Measurements from ENCODE around the gene ATRNL1. TPM values are rescaled to one million over a fixed set of nuclear protein-coding genes. Genes with fewer than 3 reads are reported as not detected.
"Not testable (repeated sequence)": the region's sequence is repeated elsewhere in the genome, so short reads cannot be mapped to it uniquely, and the experiment has no call there.

Gene ATRNL1
- polyA plus RNA-seq, 1 donor from 2014 or later: 2.5 TPM

GRCh38 chr10:115802911-115803310 lies 709.7 kb downstream of the ATRNL1 start:
- peaks cover 1% of the 10 kb centered on the region for H3K36me3 Mint-ChIP-seq
- H3K27ac Mint-ChIP-seq: no peak overlapping the region
- H3K9me3 Mint-ChIP-seq: peaks cover 0 to 6% (median 3%) of the 10 kb centered on the region in 3 donors
- no peak overlapping the region for H3K4me3 Mint-ChIP-seq
- H3K27me3 Mint-ChIP-seq: no peaks in the 10 kb centered on the region
- no peaks in the 10 kb centered on the region for H3K4me1 Mint-ChIP-seq

- H3K9me3 Mint-ChIP-seq: peaks cover 0 to 7% (median 1%) of the 10 kb centered on the region in 3 donors
Measured at GRCh38 chr10:115814542-115814941, 721.4 kb downstream of the ATRNL1 start.

GRCh38 chr10:115818012-115818411 lies 724.8 kb downstream of the ATRNL1 start:
- H3K9me3 Mint-ChIP-seq: peaks cover 0 to 7% (median 4%) of the 10 kb centered on the region in 3 donors
- H3K27ac Mint-ChIP-seq: no peak overlapping the region
- H3K4me3 Mint-ChIP-seq: no peak overlapping the region
- H3K4me1 Mint-ChIP-seq: no peaks in the 10 kb centered on the region
- H3K27me3 Mint-ChIP-seq: no peaks in the 10 kb centered on the region
- H3K36me3 Mint-ChIP-seq: no peaks in the 10 kb centered on the region

More at GRCh38 chr10:115814542-115814941, 721.4 kb downstream of the ATRNL1 start:
- H3K27ac Mint-ChIP-seq: no peak overlapping the region
- no peak overlapping the region for H3K4me3 Mint-ChIP-seq
- no peaks in the 10 kb centered on the region for H3K27me3 Mint-ChIP-seq
- H3K4me1 Mint-ChIP-seq: no peaks in the 10 kb centered on the region
- H3K36me3 Mint-ChIP-seq: no peaks in the 10 kb centered on the region

GRCh38 chr10:115826396-115826795 lies 733.2 kb downstream of the ATRNL1 start:
- H3K4me1 Mint-ChIP-seq: no peaks in the 10 kb centered on the region
- H3K36me3 Mint-ChIP-seq: no peaks in the 10 kb centered on the region
- no peaks in the 10 kb centered on the region for H3K27me3 Mint-ChIP-seq
- no peak overlapping the region for H3K27ac Mint-ChIP-seq
- H3K4me3 Mint-ChIP-seq: no peak overlapping the region
- peaks cover 5 to 10% (median 6%) of the 10 kb centered on the region in 3 donors for H3K9me3 Mint-ChIP-seq

GRCh38 chr10:115827231-115828009 lies 734.3 kb downstream of the ATRNL1 start:
- Mint-ChIP-seq H3K4me1 (no peaks in the 10 kb centered on the region), H3K4me3 (no peak overlapping the region), H3K9me3 (peaks cover 0 to 10% (median 5%) of the 10 kb centered on the region in 3 donors), H3K27me3 (no peaks in the 10 kb centered on the region), H3K27ac (no peak overlapping the region), H3K36me3 (no peaks in the 10 kb centered on the region)

- not testable (repeated sequence) for H3K27ac Mint-ChIP-seq, H3K27me3 Mint-ChIP-seq, H3K4me1 Mint-ChIP-seq, H3K36me3 Mint-ChIP-seq, H3K9me3 Mint-ChIP-seq, H3K4me3 Mint-ChIP-seq
Measured at GRCh38 chr10:115828182-115828581, 735.0 kb downstream of the ATRNL1 start.

GRCh38 chr10:115829521-115830205 lies 736.5 kb downstream of the ATRNL1 start:
- no peak overlapping the region for H3K4me3 Mint-ChIP-seq
- H3K4me1 Mint-ChIP-seq: no peaks in the 10 kb centered on the region
- no peaks in the 10 kb centered on the region for H3K27me3 Mint-ChIP-seq
- H3K36me3 Mint-ChIP-seq: no peaks in the 10 kb centered on the region
- H3K27ac Mint-ChIP-seq: no peak overlapping the region
- peaks cover 0 to 10% (median 6%) of the 10 kb centered on the region in 3 donors for H3K9me3 Mint-ChIP-seq

- no peaks in the 10 kb centered on the region for H3K27me3 Mint-ChIP-seq
- no peaks in the 10 kb centered on the region for H3K36me3 Mint-ChIP-seq
- H3K4me3 Mint-ChIP-seq: no peak overlapping the region
- H3K4me1 Mint-ChIP-seq: no peaks in the 10 kb centered on the region
- peaks cover 0 to 6% (median 4%) of the 10 kb centered on the region in 3 donors for H3K9me3 Mint-ChIP-seq
- no peak overlapping the region for H3K27ac Mint-ChIP-seq
Measured at GRCh38 chr10:115830265-115830970, 737.3 kb downstream of the ATRNL1 start.

- Mint-ChIP-seq H3K27me3 (no peaks in the 10 kb centered on the region), H3K27ac (no peak overlapping the region), H3K4me1 (no peaks in the 10 kb centered on the region), H3K36me3 (peaks cover 2% of the 10 kb centered on the region), H3K4me3 (no peak overlapping the region), H3K9me3 (peaks cover 2 to 6% (median 3%) of the 10 kb centered on the region in 3 donors)
Measured at GRCh38 chr10:115831016-115831415, 737.9 kb downstream of the ATRNL1 start.

GRCh38 chr10:115833119-115833518 lies 740.0 kb downstream of the ATRNL1 start:
- no peak overlapping the region for H3K27ac Mint-ChIP-seq

GRCh38 chr10:115844591-115844990 lies 751.4 kb downstream of the ATRNL1 start:
- Mint-ChIP-seq H3K9me3 (no peaks in the 10 kb centered on the region), H3K27me3 (no peaks in the 10 kb centered on the region), H3K4me1 (no peaks in the 10 kb centered on the region), H3K27ac (no peak overlapping the region), H3K36me3 (peaks cover 2% of the 10 kb centered on the region), H3K4me3 (no peak overlapping the region)

More at GRCh38 chr10:115833119-115833518, 740.0 kb downstream of the ATRNL1 start:
- Mint-ChIP-seq H3K36me3 (peaks cover 2% of the 10 kb centered on the region), H3K4me3 (no peak overlapping the region), H3K4me1 (no peaks in the 10 kb centered on the region), H3K9me3 (peaks cover 2 to 6% (median 3%) of the 10 kb centered on the region in 3 donors), H3K27me3 (no peaks in the 10 kb centered on the region)

GRCh38 chr10:115845921-115846320 lies 752.8 kb downstream of the ATRNL1 start:
- H3K9me3 Mint-ChIP-seq: no peaks in the 10 kb centered on the region

GRCh38 chr10:115846528-115846927 lies 753.4 kb downstream of the ATRNL1 start:
- no peak overlapping the region for H3K4me3 Mint-ChIP-seq
- H3K27ac Mint-ChIP-seq: no peak overlapping the region
- no peaks in the 10 kb centered on the region for H3K9me3 Mint-ChIP-seq
- H3K4me1 Mint-ChIP-seq: no peaks in the 10 kb centered on the region
- peaks cover 2% of the 10 kb centered on the region for H3K36me3 Mint-ChIP-seq
- H3K27me3 Mint-ChIP-seq: no peaks in the 10 kb centered on the region

More at GRCh38 chr10:115845921-115846320, 752.8 kb downstream of the ATRNL1 start:
- Mint-ChIP-seq H3K4me3 (no peak overlapping the region), H3K4me1 (no peaks in the 10 kb centered on the region), H3K36me3 (peaks cover 2% of the 10 kb centered on the region), H3K27ac (no peak overlapping the region), H3K27me3 (no peaks in the 10 kb centered on the region)

- no peak overlapping the region for H3K4me3 Mint-ChIP-seq
- no peaks in the 10 kb centered on the region for H3K27me3 Mint-ChIP-seq
- H3K4me1 Mint-ChIP-seq: no peaks in the 10 kb centered on the region
- no peak overlapping the region for H3K27ac Mint-ChIP-seq
- peaks cover 2% of the 10 kb centered on the region for H3K36me3 Mint-ChIP-seq
- H3K9me3 Mint-ChIP-seq: no peaks in the 10 kb centered on the region
Measured at GRCh38 chr10:115849197-115849596, 756.0 kb downstream of the ATRNL1 start.

- Mint-ChIP-seq H3K4me3 (no peak overlapping the region), H3K27ac (no peak overlapping the region), H3K4me1 (no peaks in the 10 kb centered on the region), H3K36me3 (no peaks in the 10 kb centered on the region), H3K27me3 (no peaks in the 10 kb centered on the region), H3K9me3 (no peaks in the 10 kb centered on the region)
Measured at GRCh38 chr10:115850666-115851065, 757.5 kb downstream of the ATRNL1 start.
